Lower leg skin (tissue), 4 donors: ENCODE measurements around the gene CENPB. TPM values are rescaled to one million over a fixed set of nuclear protein-coding genes. Genes with fewer than 3 reads are reported as not detected.

ENCODE experiments used
- DNase-seq, 2 donors: peaks; one replicate each; pipeline ENCODE4 v3.0.0-alpha.2; 2019; ENCODE audit warnings: low spot score in 2 of 2
- H3K4me3 ChIP-seq: fragments of 200-600 bp; sonication (generic); 2 replicates; pipeline ENCODE4 v1.5.1; 2017; ENCODE audit warnings: mild to moderate bottlenecking, low read depth; ENCODE audit not compliant: poor library complexity, severe bottlenecking
- POLR2A ChIP-seq, 2 donors: fragments of 450-650 bp; IDR thresholded peaks; one replicate each; pipeline ENCODE4 v1.6.1; 2016 to 2017; ENCODE audit warnings: antibody characterized with exemption in 2 of 2, mild to moderate bottlenecking in 1 of 2, moderate library complexity in 1 of 2
- WGBS, 2 donors: methylation state at CpG; one replicate each; pipeline ENCODE4 v1.1.5; 2018; 5-methylcytosine and 5-hydroxymethylcytosine counted together
- intact Hi-C: fragments of 100-400 bp; cut with DNase I; formaldehyde crosslinking; loops from one replicate; pipeline ENCODE4 v1.15.0; 2023; ENCODE audit warnings: low total_unique reads
- total RNA-seq, 4 donors: library from RNA; depleted of rRNA; stranded (reverse); fragments of >200 nt; gene quantifications; one replicate each; pipeline ENCODE4 v1.1.0, GENCODE V29; 2016
- TF ChIP-seq, protein P1 (sequence below), 3 donors: fragments of 450-650 bp; IDR thresholded peaks; one replicate each; pipeline ENCODE4 v1.5.1; 2016; ENCODE audit warnings: antibody characterized with exemption in 3 of 3, mild to moderate bottlenecking in 3 of 3, moderate library complexity in 2 of 3

Gene CENPB
- total RNA-seq, 4 donors from 2014 or later = 94.4 to 109 (median 99.8) TPM

GRCh38 chr20:3757268-3757667, 29.3 kb downstream of the CENPB start:
- TF ChIP-seq, protein P1, sequence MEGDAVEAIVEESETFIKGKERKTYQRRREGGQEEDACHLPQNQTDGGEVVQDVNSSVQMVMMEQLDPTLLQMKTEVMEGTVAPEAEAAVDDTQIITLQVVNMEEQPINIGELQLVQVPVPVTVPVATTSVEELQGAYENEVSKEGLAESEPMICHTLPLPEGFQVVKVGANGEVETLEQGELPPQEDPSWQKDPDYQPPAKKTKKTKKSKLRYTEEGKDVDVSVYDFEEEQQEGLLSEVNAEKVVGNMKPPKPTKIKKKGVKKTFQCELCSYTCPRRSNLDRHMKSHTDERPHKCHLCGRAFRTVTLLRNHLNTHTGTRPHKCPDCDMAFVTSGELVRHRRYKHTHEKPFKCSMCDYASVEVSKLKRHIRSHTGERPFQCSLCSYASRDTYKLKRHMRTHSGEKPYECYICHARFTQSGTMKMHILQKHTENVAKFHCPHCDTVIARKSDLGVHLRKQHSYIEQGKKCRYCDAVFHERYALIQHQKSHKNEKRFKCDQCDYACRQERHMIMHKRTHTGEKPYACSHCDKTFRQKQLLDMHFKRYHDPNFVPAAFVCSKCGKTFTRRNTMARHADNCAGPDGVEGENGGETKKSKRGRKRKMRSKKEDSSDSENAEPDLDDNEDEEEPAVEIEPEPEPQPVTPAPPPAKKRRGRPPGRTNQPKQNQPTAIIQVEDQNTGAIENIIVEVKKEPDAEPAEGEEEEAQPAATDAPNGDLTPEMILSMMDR (IDR thresholded peaks at IDR 0.05) = no peak
- no peak for TF ChIP-seq POLR2A (IDR thresholded peaks at IDR 0.05)
- no peak for DNase-seq
- WGBS, 2 donors = 77 to 89% methylated on average over 2 of the region's 2 CpGs
- H3K4me3 ChIP-seq = no peak overlapping the region
- intact Hi-C loops = no loop called here

- H3K4me3 ChIP-seq = no peak overlapping the region
- no peak for DNase-seq
- 81 to 94% methylated on average over 4 of the region's 5 CpGs for WGBS, 2 donors
- intact Hi-C loops = no loop called here
- no peak for TF ChIP-seq POLR2A (IDR thresholded peaks at IDR 0.05)
- TF ChIP-seq, protein P1 (IDR thresholded peaks at IDR 0.05) = no peak
Measured at GRCh38 chr20:3755814-3756480, 30.6 kb downstream of the CENPB start.

GRCh38 chr20:3755269-3755668, 31.3 kb downstream of the CENPB start:
- H3K4me3 ChIP-seq = no peak overlapping the region
- WGBS, 2 donors = 80 to 87% methylated on average over 7 of the region's 7 CpGs
- TF ChIP-seq, protein P1 (IDR thresholded peaks at IDR 0.05) = no peak
- no peak for TF ChIP-seq POLR2A (IDR thresholded peaks at IDR 0.05)
- no peak for DNase-seq
- intact Hi-C loops = no loop called here

DNA sequence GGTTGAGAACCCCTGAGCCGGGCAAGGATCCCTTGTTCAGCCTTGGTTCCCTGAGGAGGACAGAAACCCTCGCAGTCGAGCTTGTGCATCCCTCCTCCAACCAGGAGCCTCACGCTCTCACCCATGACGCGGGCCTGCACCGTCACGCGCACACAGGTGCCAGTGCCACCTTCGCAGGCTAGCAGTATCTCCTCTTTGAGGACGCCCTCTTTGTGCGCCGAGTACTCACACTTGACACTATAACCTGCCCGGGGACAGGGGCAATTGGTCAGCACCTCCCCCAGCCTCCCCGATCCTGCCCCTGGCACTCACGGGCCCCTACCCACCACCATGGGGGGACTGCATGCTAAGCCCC, 32.3 kb downstream of the CENPB start:
- TF ChIP-seq POLR2A (IDR thresholded peaks at IDR 0.05) = no peak
- TF ChIP-seq, protein P1 (IDR thresholded peaks at IDR 0.05) = no peak
- DNase-seq = no peak
- H3K4me3 ChIP-seq = no peak overlapping the region
- intact Hi-C loops = no loop called here
- WGBS, 2 donors = 85% methylated on average over 15 to 16 of the region's 16 CpGs

- 64 to 81% methylated on average over 13 to 26 of the region's 26 CpGs for WGBS, 2 donors
- intact Hi-C loops = no loop called here
- no peak overlapping the region for H3K4me3 ChIP-seq
- no peak for DNase-seq
- TF ChIP-seq POLR2A (IDR thresholded peaks at IDR 0.05) = no peak
- TF ChIP-seq, protein P1 (IDR thresholded peaks at IDR 0.05) = no peak
Measured at GRCh38 chr20:3753501-3754275, 32.9 kb downstream of the CENPB start.
